ENCODE measurements around the gene SLC16A2.

DNA sequence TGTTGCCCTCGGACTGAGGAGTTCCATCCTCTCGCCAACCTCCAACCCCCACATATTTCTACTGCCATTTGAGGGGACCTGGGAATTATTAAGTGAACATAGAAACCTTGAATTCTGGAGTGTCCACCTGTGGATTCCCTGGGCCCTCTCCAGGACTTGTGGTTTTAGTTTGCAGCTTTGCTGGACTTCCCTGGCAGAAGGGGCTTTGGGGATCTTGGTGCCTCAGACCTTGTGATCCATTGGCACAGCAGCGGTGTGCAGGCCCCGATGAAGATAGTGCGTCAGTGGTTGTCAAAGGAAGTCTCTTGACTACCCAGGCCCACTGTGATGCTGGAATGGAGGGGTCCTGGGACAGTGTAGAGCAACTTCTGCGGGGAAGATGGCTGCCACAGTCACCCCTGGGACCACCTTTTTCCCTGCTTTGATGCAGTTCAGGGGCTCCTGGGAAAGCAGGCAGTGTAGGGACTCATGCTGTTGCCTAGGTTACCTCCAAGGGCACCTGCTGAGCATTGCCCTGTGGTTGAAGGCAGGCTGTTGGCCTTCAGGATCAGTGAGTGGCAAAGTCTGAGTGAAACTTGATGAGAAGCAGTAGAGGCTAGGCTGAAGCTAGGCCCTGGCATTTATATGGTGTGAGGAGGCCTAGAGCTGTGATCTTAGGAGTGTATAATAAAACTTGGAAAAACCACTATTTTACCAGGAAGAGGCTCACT is 2.2 kb downstream of the SLC16A2 start:
- TF ChIP-seq, protein P1, sequence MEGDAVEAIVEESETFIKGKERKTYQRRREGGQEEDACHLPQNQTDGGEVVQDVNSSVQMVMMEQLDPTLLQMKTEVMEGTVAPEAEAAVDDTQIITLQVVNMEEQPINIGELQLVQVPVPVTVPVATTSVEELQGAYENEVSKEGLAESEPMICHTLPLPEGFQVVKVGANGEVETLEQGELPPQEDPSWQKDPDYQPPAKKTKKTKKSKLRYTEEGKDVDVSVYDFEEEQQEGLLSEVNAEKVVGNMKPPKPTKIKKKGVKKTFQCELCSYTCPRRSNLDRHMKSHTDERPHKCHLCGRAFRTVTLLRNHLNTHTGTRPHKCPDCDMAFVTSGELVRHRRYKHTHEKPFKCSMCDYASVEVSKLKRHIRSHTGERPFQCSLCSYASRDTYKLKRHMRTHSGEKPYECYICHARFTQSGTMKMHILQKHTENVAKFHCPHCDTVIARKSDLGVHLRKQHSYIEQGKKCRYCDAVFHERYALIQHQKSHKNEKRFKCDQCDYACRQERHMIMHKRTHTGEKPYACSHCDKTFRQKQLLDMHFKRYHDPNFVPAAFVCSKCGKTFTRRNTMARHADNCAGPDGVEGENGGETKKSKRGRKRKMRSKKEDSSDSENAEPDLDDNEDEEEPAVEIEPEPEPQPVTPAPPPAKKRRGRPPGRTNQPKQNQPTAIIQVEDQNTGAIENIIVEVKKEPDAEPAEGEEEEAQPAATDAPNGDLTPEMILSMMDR (conservative IDR thresholded peaks at IDR 0.05; ENCODE audit: low read depth, low read length), result no peak
- no peak for TF ChIP-seq EZH2phosphoT487 (IDR thresholded peaks at IDR 0.05; ENCODE audit: borderline replicate concordance, low read length)

All from PC-3 (cell line).